Panc1 (cell line): Measurements from ENCODE around the gene ADAMTS2.

ENCODE experiments used
- CTCF ChIP-seq: fragments of 450-650 bp; IDR thresholded peaks from 2 replicates; pipeline ENCODE4 v1.5.1; 2017; ENCODE audit warnings: mild to moderate bottlenecking
- SIN3A ChIP-seq: IDR thresholded peaks from 2 replicates; pipeline ENCODE4 v1.6.1; 2012; ENCODE audit warnings: low read depth, mild to moderate bottlenecking, low read length, moderate library complexity, borderline replicate concordance; ENCODE audit not compliant: insufficient read depth
- TCF7L2 ChIP-seq: IDR thresholded peaks from 2 replicates; pipeline ENCODE4 v1.6.1; 2011; ENCODE audit warnings: mild to moderate bottlenecking, low read depth, low read length, inconsistent platforms
- TF ChIP-seq, protein P1 (sequence below), 2 experiments: IDR thresholded peaks; 2 replicates each; pipeline ENCODE4 v1.6.1; 2011 to 2012; ENCODE audit warnings: low read depth in 2 of 2, control low read depth in 1 of 2, low read length in 1 of 2, mild to moderate bottlenecking in 1 of 2, moderate library complexity in 1 of 2; ENCODE audit not compliant: insufficient read depth in 1 of 2

DNA sequence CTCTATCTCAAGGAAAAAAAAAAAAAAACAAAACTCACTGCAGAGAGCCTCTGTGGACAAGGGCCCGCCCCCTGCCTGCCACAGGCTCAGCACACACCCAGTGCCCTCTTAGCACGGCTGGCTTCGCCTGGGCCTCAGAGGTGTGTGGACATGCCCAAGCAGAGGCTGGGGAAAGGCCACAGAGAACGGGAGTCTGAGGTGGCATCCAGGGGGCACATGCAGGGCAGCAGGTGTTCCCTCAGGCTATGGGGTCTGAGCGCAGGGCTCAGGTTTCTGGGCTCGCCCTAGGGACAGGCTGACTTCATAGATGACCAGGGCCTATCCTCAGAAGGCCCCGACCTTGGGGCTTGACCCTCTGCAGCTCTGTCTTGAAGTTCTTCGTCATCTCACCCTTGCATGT lies 146.4 kb downstream of the ADAMTS2 start:
- no peak for TF ChIP-seq CTCF
- no peak for TF ChIP-seq TCF7L2
- TF ChIP-seq, protein P1, sequence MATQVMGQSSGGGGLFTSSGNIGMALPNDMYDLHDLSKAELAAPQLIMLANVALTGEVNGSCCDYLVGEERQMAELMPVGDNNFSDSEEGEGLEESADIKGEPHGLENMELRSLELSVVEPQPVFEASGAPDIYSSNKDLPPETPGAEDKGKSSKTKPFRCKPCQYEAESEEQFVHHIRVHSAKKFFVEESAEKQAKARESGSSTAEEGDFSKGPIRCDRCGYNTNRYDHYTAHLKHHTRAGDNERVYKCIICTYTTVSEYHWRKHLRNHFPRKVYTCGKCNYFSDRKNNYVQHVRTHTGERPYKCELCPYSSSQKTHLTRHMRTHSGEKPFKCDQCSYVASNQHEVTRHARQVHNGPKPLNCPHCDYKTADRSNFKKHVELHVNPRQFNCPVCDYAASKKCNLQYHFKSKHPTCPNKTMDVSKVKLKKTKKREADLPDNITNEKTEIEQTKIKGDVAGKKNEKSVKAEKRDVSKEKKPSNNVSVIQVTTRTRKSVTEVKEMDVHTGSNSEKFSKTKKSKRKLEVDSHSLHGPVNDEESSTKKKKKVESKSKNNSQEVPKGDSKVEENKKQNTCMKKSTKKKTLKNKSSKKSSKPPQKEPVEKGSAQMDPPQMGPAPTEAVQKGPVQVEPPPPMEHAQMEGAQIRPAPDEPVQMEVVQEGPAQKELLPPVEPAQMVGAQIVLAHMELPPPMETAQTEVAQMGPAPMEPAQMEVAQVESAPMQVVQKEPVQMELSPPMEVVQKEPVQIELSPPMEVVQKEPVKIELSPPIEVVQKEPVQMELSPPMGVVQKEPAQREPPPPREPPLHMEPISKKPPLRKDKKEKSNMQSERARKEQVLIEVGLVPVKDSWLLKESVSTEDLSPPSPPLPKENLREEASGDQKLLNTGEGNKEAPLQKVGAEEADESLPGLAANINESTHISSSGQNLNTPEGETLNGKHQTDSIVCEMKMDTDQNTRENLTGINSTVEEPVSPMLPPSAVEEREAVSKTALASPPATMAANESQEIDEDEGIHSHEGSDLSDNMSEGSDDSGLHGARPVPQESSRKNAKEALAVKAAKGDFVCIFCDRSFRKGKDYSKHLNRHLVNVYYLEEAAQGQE (IDR thresholded peaks at IDR 0.05; ENCODE audit: insufficient read depth in 1 of 2, low read depth in 2 of 2, low read length in 1 of 2): no peak
- no peak for TF ChIP-seq SIN3A
